ENCODE data around the gene SEMA5A.
A peak's percentile ranks its signal among the peaks of the same experiment; 100 is the strongest.

SEMA5A gene

DNA sequence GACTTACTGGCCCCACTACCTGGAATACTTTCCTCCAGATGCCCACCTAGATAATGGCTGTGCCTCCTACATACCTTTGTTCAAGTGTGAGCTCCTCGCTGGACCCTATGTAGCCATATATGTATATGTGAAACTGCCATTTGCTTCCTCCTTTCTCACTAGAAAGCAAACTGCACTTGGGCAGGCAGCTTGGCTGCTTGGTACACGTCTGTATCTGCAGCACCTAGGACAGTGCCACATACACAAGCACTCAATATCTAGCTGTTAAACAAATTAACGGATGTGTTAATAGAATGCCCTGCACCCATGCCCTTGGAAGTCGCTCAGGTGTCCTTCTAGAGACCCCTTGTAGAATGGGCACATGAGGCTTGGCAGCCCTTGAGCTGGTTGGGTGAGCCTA lies 301.5 kb downstream of the SEMA5A start:
- DNase-seq (ENCODE audit: low read depth) = no peak
- H3K4me3 ChIP-seq (ENCODE audit: control insufficient read depth, low read depth, low read length) = no peak overlapping the region
- TF ChIP-seq, protein P1, sequence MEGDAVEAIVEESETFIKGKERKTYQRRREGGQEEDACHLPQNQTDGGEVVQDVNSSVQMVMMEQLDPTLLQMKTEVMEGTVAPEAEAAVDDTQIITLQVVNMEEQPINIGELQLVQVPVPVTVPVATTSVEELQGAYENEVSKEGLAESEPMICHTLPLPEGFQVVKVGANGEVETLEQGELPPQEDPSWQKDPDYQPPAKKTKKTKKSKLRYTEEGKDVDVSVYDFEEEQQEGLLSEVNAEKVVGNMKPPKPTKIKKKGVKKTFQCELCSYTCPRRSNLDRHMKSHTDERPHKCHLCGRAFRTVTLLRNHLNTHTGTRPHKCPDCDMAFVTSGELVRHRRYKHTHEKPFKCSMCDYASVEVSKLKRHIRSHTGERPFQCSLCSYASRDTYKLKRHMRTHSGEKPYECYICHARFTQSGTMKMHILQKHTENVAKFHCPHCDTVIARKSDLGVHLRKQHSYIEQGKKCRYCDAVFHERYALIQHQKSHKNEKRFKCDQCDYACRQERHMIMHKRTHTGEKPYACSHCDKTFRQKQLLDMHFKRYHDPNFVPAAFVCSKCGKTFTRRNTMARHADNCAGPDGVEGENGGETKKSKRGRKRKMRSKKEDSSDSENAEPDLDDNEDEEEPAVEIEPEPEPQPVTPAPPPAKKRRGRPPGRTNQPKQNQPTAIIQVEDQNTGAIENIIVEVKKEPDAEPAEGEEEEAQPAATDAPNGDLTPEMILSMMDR (conservative IDR thresholded peaks at IDR 0.05; ENCODE audit: control insufficient read depth, insufficient read depth, low read depth, low read length) = no peak

DNA sequence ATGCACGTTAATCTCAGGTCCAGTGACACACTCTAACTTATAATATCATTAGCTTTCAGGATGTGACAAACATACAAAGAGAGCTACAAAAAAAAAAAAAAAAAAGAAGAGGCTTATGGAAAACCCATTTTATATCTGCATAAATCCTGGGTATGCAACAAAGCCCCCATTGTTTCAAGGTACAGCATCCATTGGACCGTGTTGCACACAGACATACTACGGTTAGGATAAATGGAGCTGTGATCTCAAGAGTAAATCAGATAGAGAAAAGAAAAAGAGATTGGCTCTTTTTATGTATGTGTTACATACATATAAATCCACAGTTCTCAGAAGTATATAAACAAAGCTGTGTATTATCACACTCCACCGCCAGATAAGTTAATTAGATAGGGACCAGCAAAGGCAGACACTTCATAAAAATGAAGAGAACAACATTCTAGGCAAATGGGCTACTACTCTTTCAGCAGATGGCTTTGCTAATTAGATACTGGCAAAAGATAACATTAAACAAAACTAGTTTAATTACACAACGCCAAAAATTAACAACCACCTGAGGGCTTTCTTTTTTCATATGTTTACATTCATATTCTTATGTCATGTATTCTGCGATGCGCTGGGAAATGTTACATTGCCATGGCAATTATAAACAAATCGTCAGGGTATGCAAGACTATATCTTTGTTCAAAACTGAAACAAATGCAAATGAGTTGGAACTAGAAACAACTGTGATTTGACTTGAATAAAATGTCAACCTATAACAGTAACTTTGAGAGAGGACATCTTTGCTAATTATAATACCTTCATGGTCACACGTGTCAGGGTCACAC lies 304.2 kb downstream of the SEMA5A start:
- no peak overlapping the region for H3K4me3 ChIP-seq (ENCODE audit: control insufficient read depth, low read depth, low read length)
- TF ChIP-seq, protein P1 (conservative IDR thresholded peaks at IDR 0.05; ENCODE audit: control insufficient read depth, insufficient read depth, low read depth, low read length) = no peak

DNA sequence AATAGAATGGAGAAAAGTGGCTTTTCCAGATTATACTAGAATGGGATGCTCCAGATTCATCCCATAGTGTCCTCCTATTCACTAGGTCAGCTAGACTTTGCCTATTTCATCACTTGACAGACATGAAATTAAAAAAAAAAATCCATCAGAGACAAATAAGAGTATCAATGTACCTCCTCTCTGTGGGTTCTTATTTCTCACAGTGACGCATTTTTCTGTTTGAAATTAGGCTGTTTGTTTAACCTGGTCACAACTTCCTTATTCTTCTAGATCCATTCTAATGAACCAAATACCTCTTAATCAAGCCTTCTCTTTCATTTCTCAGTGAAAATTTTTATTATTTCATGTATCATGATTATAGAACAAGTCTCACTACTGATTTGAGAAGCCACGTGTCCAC lies 305.4 kb downstream of the SEMA5A start:
- TF ChIP-seq, protein P1 (conservative IDR thresholded peaks at IDR 0.05; ENCODE audit: control insufficient read depth, insufficient read depth, low read depth, low read length) = no peak
- DNase-seq (ENCODE audit: low read depth) = no peak
- H3K4me3 ChIP-seq (ENCODE audit: control insufficient read depth, low read depth, low read length) = no peak overlapping the region

More for the DNA sequence above, 304.2 kb downstream of the SEMA5A start:
- DNase-seq (ENCODE audit: low read depth) = no peak

DNA sequence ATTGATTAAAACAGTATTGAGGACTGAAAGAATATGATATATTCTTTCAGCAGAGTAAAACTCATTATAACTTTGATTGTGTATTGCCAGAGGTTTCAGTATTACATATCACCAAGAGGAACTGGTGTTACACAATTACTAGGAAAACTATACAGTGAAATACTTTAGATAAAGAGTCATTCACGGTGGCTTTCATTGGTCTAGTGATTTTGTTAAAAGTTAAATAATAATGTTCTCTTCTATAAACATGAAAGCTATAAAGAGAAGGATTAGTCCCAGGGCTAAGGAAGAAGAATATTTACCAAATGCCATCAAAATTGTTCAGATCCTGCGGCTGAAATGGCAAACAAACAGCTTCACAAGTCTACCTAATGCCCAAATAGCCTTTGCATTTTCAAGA lies 306.2 kb downstream of the SEMA5A start:
- TF ChIP-seq, protein P1 (conservative IDR thresholded peaks at IDR 0.05; ENCODE audit: control insufficient read depth, insufficient read depth, low read depth, low read length) = no peak
- H3K4me3 ChIP-seq (ENCODE audit: control insufficient read depth, low read depth, low read length) = no peak overlapping the region
- no peak for DNase-seq (ENCODE audit: low read depth)

DNA sequence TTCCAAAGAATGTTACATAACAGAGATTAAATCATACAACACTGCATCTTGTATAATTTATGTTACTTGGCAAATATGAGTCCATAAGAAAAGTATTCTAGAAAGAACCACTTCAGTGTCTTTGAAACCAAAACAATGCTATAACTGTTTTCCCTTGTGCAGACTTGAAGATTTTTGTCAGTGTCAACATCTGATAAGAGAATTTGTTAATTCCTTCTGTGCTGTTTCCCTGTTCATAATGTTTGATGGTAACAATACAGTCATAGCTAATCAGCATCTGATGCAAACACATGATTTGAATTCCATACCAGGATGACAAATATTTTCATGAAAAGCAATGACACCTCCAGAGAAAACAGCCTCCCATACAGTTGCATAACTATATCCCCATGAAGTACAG lies 306.8 kb downstream of the SEMA5A start:
- TF ChIP-seq, protein P1 (conservative IDR thresholded peaks at IDR 0.05; ENCODE audit: control insufficient read depth, insufficient read depth, low read depth, low read length) = no peak
- peak; percentile 21 for DNase-seq (ENCODE audit: low read depth)
- no peak overlapping the region for H3K4me3 ChIP-seq (ENCODE audit: control insufficient read depth, low read depth, low read length)

DNA sequence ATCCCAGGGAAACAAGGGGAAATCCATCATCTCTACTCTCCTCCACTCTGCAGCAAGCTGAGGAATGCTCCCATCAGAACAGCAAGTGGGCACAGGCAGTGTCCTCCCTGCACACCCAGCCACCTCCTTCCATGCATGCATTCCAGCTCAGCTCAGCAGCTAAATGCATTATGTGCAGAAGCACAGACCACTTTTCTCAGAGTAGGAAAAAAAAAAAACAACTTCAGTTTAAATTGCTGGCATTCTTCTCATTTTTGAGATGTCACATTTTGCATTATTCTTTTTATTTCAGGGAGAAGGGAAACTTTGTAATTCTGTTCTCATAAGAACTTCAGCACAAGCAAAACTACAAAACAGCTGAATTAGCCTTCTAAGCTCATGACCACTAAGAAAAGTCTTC lies 312.2 kb downstream of the SEMA5A start:
- H3K4me3 ChIP-seq (ENCODE audit: control insufficient read depth, low read depth, low read length) = no peak overlapping the region
- no peak for DNase-seq (ENCODE audit: low read depth)
- TF ChIP-seq, protein P1 (conservative IDR thresholded peaks at IDR 0.05; ENCODE audit: control insufficient read depth, insufficient read depth, low read depth, low read length) = no peak

All from fibroblast of mammary gland (primary cell).